Spinal cord (tissue), 10 donors: ENCODE measurements around the gene MORF4L1. TPM values are rescaled to one million over a fixed set of nuclear protein-coding genes. Genes with fewer than 3 reads are reported as not detected.
"Not testable (repeated sequence)": the region's sequence is repeated elsewhere in the genome, so short reads cannot be mapped to it uniquely, and the experiment has no call there.

Source experiments
- DNase-seq, 6 donors: peaks; one replicate each; pipeline versions ENCODE4 v3.0.0 to v3.0.0-alpha.2; 2013 to 2015; ENCODE audit warnings: low spot score in 6 of 6, low read depth in 4 of 6
- H3K27ac ChIP-seq: one replicate; pipeline ENCODE4 v1.5.1; 2013; ENCODE audit warnings: low read depth, low read length, control low read depth
- H3K27me3 ChIP-seq: one replicate; pipeline ENCODE4 v1.6.1; 2013; ENCODE audit warnings: low read length; ENCODE audit not compliant: control insufficient read depth, insufficient read depth
- H3K36me3 ChIP-seq: one replicate; pipeline ENCODE4 v1.6.1; 2013; ENCODE audit warnings: low read length; ENCODE audit not compliant: control insufficient read depth, insufficient read depth
- H3K4me1 ChIP-seq: one replicate; pipeline ENCODE4 v1.6.1; 2013; ENCODE audit warnings: low read length; ENCODE audit not compliant: control insufficient read depth, insufficient read depth
- H3K4me3 ChIP-seq: one replicate; pipeline ENCODE4 v1.5.1; 2013; ENCODE audit warnings: low read depth, low read length, control low read depth
- H3K9me3 ChIP-seq: one replicate; pipeline ENCODE4 v1.6.1; 2013; ENCODE audit warnings: low read length; ENCODE audit not compliant: control insufficient read depth, insufficient read depth
- WGBS: methylation state at CpG from one replicate; pipeline ENCODE4 v1.1.5; 2013; ENCODE audit warnings: missing lambda C conversion rate; ENCODE audit not compliant: insufficient coverage; 5-methylcytosine and 5-hydroxymethylcytosine counted together
- polyA plus RNA-seq, 2 donors: library from polyadenylated mRNA; unstranded; fragments of 120-200 nt; gene quantifications; one replicate each; pipeline ENCODE4 v1.2.1, GENCODE V29; 2013; ENCODE audit not compliant: insufficient read length in 2 of 2
- total RNA-seq, 2 donors: library from RNA; depleted of rRNA in 1 of 2; stranded (reverse); fragments of 120-200 nt in 1 of 2; fragments of >200 nt in 1 of 2; gene quantifications; one replicate each; pipeline versions ENCODE4 v1.2.3 to v1.2.4, GENCODE V29; 2013 to 2014
- donor health status: healthy.

The MORF4L1 gene
- total and polyA plus RNA-seq, 4 donors: 468 to 713 (median 648) TPM

DNA sequence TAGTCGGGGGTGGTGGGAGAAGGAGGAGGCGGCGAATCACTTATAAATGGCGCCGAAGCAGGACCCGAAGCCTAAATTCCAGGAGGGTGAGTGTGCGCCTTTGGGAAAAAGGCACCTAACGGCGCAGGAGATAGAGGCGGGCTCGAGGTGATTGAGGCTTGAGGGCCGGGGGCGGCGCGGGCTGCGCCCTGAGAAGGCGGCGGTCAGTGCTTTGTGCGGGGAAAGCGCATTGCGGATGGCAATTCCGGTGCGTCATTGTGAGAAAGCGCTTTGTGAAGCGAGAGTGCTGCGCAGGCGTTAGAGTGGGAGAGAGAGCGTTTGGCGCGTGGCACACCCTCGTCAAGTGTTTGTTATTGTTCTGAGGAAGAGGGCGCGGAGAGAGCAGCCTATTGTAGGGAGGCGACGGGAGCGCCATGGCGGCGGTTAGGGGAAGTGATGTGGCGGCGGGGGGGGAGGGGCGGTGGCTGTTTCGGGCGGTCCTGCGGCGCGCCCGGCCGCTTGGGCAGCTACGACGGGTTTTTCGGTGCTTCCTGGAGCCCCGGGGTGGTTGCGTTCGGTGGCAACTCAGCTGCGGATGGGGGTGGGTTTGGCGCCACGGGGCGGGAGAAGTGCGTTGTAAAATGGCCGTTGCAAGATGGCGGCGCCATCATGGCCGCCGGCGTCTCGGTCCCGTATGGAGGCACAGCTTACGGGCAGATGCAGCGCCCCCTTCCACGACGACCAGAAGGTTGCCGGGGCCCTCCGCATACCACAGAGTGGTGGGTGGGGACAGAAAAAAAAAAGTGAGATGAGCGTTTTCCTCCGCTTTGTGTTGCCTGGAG is 492 bp downstream of the MORF4L1 start:
- no peaks in the 10 kb centered on the region for H3K9me3 ChIP-seq
- under 1% methylated on average over 69 of the region's 75 CpGs for WGBS
- H3K36me3 ChIP-seq: no peaks in the 10 kb centered on the region
- peaks cover 27% of the 10 kb centered on the region for H3K4me1 ChIP-seq
- H3K27me3 ChIP-seq: no peaks in the 10 kb centered on the region
- peak overlapping the region; percentile 100 for H3K27ac ChIP-seq
- DNase-seq: peak; percentile 67 to 97 (median 76)
- peak overlapping the region; percentile 95 for H3K4me3 ChIP-seq

- 0% methylated on average over 14 of the region's 38 CpGs for WGBS
- no peaks in the 10 kb centered on the region for H3K36me3 ChIP-seq
- H3K27me3 ChIP-seq: no peaks in the 10 kb centered on the region
- peak overlapping the region; percentile 95 for H3K4me3 ChIP-seq
- no peaks in the 10 kb centered on the region for H3K9me3 ChIP-seq
- peaks cover 30% of the 10 kb centered on the region for H3K4me1 ChIP-seq
- peak overlapping the region; percentile 100 for H3K27ac ChIP-seq
- peak in 1 of 6 donors; percentile 39 for DNase-seq
Observed at GRCh38 chr15:78873793-78874765, 1.4 kb downstream of the MORF4L1 start.

DNA sequence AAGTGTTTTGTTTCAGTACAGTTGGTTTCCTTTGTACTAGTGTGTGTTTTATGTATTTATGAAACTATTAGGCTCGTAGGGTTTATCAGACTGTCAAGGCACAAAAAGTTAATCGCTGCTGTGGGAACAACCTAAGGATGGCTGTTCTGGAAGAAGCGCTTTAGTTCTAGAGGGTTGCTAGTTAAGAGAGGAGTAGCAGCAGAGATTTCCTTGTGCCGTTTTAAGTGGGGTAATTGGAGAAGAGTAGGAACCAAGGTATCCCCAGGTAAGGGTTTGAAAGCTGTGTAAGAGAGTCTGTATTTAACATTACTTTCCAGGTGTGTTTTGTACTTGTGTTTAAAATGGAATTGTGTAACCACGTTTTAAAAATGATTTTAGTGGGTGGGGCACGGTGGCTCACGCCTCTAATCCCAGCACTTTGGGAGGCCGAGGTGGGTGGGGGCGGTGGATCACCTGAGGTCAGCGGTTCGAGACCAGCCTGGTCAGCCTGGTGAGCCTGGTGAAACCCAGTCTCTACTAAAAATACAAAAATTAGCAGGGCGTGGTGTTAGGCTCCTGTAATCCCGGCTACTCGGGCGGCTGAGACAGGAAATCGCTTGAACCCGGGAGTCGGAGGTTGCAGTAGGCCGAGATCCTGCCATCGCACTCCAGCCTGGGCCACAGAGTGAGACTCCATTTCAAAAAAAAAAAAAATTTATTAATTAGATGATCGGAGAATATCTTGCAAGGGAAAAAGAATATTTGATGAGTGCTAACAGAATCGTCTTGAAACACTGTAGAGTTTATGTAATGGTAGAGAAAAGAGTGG is 2.6 kb downstream of the MORF4L1 start:
- H3K27ac ChIP-seq: no peak overlapping the region
- peak in 1 of 6 donors; percentile 22 for DNase-seq

GRCh38 chr15:78876954-78877353 is 4.3 kb downstream of the MORF4L1 start:
- H3K27me3 ChIP-seq, H3K27ac ChIP-seq, H3K9me3 ChIP-seq, H3K36me3 ChIP-seq, H3K4me3 ChIP-seq, DNase-seq: not testable (repeated sequence)
- H3K4me1 ChIP-seq: peaks cover 30% of the 10 kb centered on the region
- WGBS: no CpG with 5 or more reads among the region's 14 CpGs

More for the DNA sequence above, 2.6 kb downstream of the MORF4L1 start:
- 39% methylated on average over 10 of the region's 22 CpGs for WGBS
- Histone ChIP-seq H3K4me3 (no peak overlapping the region), H3K4me1 (peaks cover 35% of the 10 kb centered on the region), H3K36me3 (no peaks in the 10 kb centered on the region), H3K27me3 (no peaks in the 10 kb centered on the region), H3K9me3 (no peaks in the 10 kb centered on the region)

DNA sequence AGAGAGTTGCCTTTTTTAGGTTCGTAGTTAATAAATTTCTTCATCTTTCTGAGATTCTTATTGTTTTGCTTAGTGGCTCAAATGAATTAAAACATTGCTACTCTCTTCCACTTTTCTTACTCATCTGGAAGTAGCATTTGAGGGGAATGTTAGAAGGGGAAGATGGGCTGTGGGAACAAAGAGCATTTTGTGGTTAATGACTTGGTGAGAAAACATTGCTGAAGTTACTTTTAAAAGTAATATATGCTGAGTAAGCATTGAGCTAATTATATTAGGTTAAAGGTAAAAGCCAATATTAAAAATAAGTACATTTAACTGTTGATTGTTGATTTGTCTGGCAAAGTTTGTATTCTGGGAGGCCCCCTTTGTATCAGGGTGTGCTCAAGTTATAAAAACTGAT is 5.7 kb downstream of the MORF4L1 start:
- DNase-seq: no peak
- WGBS: no CpG with 5 or more reads among the region's 1 CpG
- Histone ChIP-seq H3K4me1 (peaks cover 29% of the 10 kb centered on the region), H3K4me3 (no peak overlapping the region), H3K27me3 (no peaks in the 10 kb centered on the region), H3K27ac (no peak overlapping the region), H3K36me3 (peaks cover 10% of the 10 kb centered on the region), H3K9me3 (no peaks in the 10 kb centered on the region)

- Histone ChIP-seq H3K27ac (no peak overlapping the region), H3K9me3 (no peaks in the 10 kb centered on the region), H3K4me3 (no peak overlapping the region), H3K4me1 (peaks cover 25% of the 10 kb centered on the region), H3K36me3 (peaks cover 14% of the 10 kb centered on the region), H3K27me3 (no peaks in the 10 kb centered on the region)
- DNase-seq: no peak
- 11% methylated on average over 3 of the region's 6 CpGs for WGBS
Observed at GRCh38 chr15:78879517-78880241, 7.0 kb downstream of the MORF4L1 start.

- Histone ChIP-seq H3K9me3 (no peaks in the 10 kb centered on the region), H3K27me3 (no peaks in the 10 kb centered on the region), H3K36me3 (peaks cover 14% of the 10 kb centered on the region), H3K4me3 (no peak overlapping the region), H3K27ac (no peak overlapping the region), H3K4me1 (peaks cover 24% of the 10 kb centered on the region)
- DNase-seq: no peak
Observed at GRCh38 chr15:78880242-78880533, 7.5 kb downstream of the MORF4L1 start.

DNA sequence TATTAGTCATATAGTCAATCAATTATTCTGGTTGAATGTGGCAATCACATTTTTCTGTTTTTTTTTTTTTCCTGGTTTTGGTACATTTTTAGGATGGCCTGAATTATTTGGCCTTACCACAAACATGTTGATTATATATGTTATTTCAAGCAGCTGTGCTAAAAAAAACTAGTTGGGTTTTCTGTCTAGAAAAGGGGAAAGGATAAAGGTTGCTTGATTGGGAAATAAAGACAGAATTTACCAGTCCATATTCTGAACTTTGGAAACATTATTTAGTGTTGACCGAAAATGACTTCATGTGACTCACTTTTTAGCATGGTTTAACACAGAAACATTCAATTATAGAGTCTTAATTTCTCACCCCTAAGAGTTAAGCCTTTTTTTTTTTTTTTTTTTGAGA is 8.1 kb downstream of the MORF4L1 start:
- Histone ChIP-seq H3K36me3 (peaks cover 14% of the 10 kb centered on the region), H3K27ac (no peak overlapping the region), H3K9me3 (no peaks in the 10 kb centered on the region), H3K4me3 (no peak overlapping the region), H3K27me3 (no peaks in the 10 kb centered on the region), H3K4me1 (peaks cover 18% of the 10 kb centered on the region)
- DNase-seq: no peak
- no CpG with 5 or more reads among the region's 1 CpG for WGBS

DNA sequence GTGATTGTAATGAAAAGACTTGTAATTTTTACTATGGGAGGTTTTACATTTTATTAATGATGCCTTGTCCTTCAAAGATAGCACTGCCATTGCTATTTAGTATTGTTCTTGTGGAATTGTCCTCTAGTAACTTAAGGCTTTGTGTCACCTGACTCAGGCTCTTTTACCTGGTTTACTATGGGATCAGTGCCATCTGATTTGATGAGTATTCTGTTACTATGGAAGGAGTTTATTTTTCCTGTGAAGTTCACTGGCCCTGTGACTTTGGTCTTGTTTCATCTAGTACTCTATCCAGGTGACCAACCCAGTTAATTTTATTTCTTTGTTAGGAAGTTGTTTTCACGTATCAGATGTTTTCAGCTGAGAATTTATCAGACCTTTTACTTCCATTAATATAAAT is 9.0 kb downstream of the MORF4L1 start:
- Histone ChIP-seq H3K4me1 (peaks cover 14% of the 10 kb centered on the region), H3K27me3 (no peaks in the 10 kb centered on the region), H3K36me3 (peaks cover 16% of the 10 kb centered on the region), H3K27ac (no peak overlapping the region), H3K9me3 (no peaks in the 10 kb centered on the region), H3K4me3 (no peak overlapping the region)
- WGBS: no CpG with 5 or more reads among the region's 1 CpG
- DNase-seq: no peak
